Cortex of kidney (tissue), 1 donor: ENCODE results near the gene GALNT10.

Experiments used
- DNase-seq: peaks from one replicate; lab custom pipeline; 2025; lab: John Stamatoyannopoulos, UW

Gene GALNT10

DNA sequence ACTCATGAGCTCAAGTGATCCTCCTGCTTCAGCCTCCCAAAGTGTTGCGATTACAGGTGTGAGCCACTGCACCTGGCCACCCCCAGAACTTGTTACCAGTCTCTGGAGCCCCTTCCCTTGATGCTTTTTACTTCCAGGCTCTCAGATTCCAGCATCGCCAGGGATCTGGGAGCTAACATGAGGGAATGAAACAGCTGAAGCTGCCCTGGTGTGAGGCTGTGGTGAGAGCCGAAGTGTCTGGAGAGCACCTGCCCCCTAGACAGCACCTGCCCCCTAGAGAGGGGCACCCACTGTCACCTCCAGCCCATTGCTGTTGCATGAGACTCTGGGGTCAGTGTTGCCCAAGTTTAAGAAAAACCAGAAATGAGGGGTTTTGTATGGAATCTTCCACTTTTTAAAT, 131.0 kb downstream of the GALNT10 start:
- DNase-seq = no peak

DNA sequence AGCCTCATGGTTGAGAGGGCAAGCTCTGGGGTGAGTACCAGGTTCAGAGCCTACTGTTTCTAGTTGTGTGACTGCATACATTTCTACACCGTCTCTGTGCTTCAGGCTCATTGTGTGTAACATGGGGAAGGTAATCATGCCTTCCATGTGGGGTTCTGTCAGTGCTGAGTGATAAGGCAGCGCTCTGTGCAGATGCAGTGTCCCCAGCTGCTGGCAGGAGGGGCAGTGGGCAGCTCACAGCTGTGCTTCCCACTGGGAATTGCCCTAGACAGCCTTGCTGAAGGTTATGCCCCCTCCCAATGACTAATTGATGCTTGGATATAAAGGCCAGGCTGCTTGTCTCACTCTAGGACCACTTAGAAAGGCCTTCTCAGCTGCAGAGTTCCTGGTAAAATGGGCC, 133.5 kb downstream of the GALNT10 start:
- no peak for DNase-seq

DNA sequence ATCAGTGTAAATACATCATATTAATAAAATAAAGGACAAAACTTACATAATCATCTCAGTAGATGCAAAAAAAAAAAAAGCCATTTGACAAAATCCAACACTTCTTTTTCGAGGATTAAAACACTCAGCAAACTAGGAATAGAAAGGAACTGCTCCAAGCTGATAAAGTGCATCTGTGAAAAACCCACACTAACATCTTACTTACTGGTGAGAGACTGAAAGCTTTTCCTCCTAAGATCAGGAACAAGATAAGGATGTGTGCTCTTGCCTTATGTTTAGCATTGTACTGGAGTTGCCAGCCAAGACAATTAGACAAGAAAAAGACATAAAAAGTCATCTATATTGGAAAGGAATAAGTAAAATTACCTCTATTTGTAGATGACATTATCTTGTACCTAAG, 135.0 kb downstream of the GALNT10 start:
- DNase-seq = no peak

DNA sequence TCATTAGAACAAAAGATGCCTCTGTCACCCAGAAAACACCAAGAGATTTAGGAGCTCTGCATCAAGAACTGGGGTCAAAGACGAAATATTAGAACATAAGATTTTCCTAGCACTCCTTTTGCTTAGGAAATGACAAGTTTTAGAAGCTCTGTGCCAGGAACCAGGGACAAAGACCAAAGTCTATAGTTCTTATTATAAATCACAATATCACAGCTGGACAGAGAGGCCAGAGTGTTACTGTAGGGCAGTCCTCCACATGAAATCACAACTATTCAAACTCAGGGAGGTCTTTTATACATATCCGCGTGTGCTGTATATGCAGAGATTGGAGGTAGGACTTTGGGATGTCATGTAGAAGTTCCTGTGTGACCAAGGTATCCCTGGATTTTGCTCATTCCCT, 138.5 kb downstream of the GALNT10 start:
- DNase-seq = no peak

DNA sequence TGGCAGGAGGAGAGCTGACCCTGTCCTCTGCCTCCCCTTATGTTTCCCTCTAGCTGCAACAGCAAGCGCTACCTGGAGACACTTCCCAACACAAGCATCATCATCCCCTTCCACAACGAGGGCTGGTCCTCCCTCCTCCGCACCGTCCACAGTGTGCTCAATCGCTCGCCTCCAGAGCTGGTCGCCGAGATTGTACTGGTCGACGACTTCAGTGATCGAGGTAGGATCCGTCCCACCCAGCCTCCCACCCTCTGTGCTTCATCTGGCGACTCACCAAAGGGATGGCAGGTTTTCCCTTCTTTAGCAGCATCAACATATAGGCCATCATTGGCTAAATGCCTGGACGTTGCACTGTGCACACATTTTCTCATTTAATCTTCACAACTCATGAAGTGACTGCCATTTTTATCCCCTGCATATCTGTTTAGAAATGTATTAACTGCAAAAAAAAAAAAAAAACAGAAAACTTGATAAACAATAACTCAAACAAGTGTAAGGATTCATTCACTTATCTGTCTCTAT, 139.0 kb downstream of the GALNT10 start:
- DNase-seq = no peak

DNA sequence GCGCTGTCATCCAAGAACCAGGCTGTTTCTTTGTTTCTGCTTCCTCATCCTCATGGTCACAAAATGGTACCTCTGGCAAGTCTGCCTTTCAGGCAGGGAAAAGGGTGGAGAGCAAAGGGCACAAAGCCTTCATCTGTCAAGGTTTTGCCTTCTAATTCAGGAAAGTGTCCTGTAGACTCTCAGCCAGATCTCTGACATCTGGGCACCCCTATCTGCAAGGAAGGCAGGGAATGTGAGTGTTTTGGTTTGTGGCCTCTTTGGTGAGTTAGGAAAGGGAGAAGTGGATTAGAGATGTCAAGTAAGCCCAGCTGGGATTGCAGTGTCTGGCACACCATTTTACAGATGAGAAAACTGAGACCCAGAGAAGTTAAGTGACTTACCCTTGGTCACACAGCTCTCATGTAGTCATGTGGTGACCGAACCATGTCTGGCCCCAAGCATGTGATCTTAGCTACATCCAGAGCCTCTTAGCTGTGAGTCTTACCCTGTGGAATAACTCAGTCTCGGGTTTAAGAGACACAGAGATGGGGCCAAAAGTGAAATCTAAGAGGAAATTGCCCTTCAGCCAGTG, 139.6 kb downstream of the GALNT10 start:
- no peak for DNase-seq

DNA sequence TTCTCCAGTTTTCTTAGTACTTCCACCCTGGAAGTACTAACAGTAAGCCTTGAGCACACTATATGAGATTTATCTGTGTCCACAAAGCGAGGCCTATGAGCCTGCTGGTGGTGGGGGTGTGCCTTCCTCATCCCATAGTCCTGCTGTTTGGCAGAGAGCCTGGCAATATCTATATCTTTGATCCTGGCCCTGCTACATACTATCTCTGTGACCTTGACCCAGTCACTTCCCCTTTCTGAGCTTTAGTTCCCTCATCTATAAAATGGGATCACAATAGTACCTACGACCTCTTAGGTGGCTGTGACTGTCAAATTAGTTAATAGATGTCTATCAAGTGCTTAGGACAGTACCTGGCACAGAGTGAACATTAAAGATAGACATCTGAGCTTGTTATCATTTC, 140.7 kb downstream of the GALNT10 start:
- DNase-seq = no peak

DNA sequence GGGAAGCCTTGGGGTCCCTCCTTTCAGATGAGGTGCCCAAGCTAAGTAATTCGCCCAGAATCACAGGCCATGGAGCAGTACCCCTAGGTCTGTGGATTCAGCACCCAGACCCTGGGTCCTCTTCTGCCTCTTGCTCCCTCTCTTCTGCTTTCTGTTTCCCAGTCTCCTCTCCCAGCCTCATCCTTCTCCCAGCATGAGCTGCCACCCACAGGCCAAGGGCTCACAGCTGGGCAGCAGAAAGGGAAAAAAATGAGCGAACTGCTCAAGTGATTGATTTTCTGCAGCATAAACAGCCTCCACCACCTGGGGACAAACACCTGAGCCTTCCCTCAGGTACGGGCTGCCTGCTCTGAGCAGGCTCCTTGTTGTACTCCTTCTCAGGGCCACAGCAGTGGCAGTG, 141.4 kb downstream of the GALNT10 start:
- DNase-seq = no peak

DNA sequence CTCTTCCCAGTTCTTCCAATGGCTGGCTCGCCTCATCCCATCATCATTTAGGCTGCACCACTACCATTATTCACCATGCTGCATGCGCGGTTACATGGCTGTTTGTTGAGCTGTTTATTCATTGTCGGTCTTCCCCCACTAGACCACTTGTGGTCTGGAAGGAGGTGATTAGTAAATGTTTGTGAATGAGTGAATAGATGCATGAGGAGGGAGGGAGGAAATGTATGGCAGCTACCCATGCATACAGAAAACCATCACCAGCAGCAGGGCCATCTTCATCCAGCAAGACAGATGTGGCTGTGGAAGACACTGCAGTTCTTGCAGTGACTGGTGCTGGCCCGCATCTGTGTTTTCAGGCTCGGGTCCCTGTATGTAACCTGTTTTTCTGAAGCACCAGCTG, 141.9 kb downstream of the GALNT10 start:
- DNase-seq = no peak

DNA sequence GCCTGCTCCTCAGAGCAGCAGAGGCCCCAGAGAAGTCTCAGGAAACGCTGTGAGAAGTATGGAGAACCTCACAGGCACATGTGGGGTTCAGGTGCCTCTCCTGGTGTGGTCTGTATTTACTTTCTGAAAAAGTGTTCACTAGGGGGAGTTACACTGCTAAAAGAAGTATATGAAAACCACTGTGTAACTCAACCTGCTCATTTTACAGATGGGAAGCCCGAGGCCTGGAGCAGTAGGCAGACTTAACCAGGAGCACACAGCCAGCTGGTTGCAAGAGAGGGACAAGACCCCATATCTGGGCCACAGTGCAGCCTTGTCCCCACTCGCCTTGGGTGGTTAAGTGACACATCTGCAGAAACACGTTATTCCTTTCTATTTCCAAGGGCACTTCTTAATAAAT, 142.5 kb downstream of the GALNT10 start:
- DNase-seq = no peak

DNA sequence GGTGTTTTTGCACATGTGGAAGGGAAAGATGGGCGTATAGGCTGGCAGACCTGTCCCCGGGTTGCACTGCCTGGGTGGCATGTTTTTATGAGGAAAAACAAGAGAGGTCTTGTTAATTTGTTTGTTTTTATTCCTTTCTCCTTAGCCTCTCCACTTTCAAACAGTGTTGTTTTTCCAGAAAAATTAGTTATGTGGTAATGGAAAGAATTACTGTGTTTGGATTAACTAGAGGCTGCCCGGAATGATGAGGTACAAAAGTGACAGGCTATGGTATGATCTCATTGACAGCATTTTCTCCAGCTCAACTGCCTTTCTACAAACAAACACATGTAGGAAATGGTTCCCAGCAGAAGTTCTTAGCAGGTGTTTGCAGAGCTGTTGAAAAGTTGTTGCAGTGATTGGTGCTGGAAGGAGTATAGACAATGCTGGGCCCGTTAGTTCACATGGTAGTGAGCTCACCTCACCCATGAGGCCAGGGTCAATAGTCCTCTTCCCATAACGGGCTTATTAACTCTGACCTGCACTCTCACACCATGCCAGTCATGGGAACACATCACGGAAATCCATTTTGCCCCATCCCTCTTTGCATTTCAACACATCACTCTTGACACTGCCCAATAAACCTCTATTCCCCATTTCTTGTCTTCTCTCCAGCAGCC, 144.0 kb downstream of the GALNT10 start:
- no peak for DNase-seq

DNA sequence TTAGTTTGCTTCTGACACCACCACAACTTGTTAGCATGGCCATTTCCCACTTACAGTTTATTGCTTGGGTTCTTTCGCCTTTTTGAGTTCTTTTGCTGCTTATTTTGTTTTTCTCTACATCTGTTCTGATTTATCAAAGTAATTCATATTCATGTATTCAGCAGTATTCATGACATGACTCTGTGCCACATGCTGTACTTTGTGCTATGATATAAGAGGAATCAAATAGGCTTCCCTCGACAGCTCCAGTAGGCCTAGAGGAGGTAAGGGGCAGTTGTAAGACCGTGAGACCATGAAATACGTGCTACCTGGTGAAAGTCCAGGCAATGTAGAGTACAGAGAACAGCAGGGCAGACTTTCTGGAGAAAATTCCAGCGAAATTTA, 144.5 kb downstream of the GALNT10 start:
- DNase-seq = no peak

DNA sequence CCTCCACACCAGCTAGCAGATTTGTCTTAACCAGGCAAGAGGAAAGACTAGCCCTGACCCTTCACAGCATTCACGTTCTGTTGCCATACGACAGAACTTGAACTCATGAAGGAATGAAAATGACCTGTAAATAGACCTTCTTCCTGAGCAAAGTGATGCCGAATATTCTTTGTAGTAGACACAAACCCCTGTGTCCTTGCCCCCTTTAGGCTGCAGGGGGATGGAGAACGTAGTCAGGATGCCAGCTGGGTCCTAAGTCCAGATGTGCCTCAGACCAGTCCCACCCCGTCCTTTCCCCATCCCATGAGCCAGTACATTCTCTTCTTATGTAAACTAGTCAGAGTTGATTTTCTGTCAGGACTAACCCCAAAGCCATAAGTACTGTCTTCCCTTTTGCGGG, 151.1 kb downstream of the GALNT10 start:
- no peak for DNase-seq

DNA sequence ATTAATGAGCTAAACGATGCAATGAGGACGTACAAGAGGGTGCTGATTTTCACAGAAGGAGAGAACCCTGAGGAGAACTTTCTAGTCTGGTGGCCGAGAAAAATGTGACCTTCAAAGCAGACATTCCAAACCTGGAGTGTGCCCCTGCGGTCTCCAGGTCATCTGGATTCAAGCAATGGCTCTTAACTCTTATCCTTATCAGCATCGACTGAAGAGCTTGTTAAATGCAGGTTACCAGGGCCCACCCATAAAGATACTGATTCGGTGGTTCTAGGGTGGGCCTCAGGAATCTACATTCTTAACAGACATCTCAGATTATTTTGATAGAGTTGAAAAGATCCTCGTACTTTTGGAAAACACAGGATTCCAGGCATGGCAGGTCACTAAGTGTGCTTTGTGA, 151.7 kb downstream of the GALNT10 start:
- DNase-seq = no peak

DNA sequence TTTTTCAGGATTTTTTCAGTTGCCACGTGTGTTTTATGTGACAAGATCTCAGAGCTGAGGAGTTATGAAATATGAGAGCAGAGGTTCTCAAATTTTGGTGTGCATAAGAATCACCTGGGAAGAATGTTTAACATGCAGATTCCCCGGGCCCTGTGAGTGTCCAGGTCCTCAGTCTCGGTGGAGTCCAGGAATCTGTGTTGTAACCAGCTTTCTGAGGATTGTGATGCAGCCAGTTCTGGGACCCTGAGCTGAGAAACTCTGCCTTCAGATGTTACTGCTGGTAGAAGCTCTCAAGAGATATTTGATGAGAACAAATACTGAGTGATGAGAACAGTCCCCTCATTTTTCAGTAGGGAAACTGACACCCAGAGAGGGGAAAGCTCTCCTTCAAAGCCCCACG, 152.4 kb downstream of the GALNT10 start:
- DNase-seq = no peak

DNA sequence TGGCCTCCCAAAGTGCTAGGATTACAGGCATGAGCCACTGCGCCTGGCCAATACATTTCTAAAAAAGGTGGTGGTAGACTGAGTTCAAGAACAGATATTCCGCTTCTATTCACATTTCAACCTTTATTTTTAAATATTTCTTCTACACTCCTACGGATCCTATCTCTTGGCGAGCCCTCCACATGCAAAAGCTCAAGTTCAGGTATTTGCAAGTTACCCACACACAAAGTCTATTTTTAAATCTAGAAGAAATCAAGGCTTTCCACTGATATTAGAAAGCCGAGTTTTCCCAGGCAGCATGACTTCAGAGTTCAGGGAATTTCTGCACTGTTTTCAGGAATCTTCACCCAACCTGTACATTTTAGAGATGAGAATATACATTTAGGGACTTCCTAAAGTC, 153.9 kb downstream of the GALNT10 start:
- DNase-seq = no peak

DNA sequence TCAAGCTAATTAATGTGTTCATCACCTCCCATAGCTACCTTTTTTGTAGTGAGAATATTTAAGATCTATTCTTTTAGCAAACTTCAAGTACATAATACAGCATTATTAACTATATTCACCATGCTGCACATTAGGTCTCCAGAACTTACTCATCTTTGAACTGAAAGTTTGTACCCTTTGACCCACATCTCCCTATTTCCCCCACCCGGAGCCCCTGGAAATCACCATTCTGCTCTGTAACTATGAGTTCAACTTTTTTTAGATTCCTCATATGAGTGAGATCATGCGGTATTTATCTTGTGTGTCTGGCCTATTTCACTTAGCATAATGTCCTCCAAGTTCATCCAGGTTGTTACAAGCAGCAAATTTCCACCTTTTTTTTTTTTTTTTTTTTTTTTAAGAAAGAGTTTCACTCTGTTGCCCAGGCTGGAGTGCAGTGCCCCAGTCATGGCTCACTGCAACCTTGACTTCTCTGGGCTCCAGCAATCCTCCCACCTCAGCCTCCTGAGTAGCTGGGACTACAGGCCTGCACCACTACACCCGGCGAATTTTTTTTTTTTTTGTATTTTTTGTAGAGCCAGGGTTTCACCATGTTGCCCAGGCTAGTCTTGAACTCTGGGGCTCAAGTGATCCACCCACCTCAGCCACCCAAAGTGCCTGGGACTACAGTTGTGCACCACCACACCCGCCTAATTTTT, 154.9 kb downstream of the GALNT10 start:
- DNase-seq = no peak

DNA sequence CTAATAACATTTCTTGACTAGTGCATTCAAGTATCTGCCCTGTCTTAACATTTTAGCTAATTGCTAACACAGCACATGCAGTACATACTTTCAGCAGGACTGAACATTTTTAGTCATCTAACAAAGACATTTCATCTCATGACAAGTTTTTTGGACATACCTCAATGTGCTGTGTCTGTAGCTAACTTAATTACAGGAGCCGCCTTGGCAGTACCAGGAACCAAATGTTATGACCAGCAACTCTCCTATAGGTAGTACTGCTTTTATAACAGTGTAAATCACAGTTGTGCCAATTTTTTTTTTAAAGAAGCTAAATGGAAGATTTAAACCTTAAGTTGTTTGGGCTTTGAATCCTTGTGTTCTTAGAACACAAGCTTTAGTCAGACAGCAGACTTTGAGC, 155.9 kb downstream of the GALNT10 start:
- no peak for DNase-seq

DNA sequence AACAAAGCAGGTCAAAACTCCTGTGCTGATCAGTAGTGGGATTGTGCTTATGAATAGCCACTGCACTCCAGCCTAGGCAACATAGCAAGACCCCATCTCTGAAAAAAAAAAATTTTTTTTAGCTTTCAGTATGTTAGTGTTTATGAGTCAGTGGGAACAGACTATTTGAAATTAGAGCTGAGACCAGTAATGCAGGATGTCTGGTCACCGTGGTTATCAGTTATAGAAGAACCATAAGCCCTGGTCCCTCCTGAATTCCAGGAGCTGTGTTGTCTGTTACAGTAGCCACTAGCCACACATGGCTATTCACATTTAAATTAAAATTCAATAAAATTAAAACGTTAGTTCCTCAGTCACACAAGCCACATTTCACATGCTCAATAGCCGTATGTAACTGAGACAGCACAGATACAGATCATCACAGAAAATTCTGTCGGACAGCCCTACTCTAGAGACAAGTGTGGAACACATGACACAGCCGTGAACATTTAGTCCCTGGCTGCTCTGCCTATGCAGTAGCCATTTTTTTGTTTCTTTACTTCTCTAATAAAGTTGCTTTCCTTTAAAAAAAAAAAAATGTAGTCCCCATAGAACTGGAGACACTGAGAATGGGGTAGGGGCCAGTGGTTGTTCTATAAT, 159.2 kb downstream of the GALNT10 start:
- DNase-seq = no peak

DNA sequence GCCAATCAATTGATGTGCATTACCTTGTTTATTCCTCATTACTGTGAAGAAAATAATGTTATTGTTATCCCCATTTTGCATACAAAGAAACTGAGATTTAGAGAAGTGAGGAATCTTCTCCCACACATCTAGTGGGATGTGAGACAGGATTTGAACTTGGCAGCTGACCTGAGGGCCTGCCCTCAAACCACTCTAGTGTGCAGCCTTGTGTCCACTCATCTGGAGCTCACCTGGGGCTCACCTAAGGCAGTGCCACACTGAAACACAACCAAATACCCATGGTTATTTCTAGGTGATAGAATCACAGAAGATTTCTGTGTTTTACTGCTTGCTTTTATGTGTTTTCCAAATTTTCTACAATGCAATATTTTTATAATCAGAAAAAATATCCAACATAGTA, 160.6 kb downstream of the GALNT10 start:
- DNase-seq = no peak

DNA sequence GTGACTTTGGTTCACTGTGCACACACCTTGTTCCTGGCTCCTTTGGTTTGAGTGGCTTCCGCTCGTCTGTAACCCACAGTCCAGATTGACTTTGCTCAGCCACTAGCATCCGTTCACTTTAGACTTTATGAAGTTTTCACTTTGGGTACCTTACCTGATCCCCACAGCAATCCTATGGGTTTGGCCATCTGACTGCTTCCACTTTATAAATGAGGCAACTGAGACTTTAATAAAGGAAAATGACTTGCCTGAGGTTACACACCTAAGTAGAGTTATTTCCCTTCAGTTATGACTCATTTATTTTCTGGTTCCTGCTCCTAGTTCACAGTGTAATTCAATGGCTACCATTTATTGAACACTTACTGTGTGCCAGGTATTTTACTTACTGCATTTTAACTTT, 161.0 kb downstream of the GALNT10 start:
- DNase-seq = no peak

DNA sequence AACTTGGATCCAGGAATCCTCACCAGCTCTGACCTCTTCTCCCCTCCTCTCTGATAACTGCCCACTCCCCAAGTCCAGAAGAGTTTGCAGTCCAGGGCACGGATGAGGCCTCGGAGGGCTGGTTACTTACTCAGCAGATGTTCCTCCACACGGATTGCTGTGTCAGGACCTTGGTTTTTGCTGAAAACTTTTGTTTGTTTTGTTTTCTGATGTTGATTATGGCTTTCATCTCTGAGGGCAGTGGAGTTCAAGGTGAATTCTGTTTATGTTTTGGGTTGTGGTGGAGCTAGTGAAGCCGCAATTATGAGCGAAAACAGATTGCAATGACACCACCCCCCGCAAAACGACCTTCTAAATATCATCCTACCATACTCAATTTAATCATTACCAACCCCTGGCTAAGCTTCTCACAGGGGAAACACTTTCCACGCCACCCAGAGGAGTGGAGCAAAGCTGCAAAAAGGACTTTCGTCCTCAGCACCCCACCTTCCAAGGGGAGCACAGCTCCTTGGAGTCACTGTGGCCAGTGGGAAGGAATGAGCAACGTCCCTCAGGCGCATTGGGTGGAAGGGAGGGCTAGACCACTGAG, 162.5 kb downstream of the GALNT10 start:
- DNase-seq = no peak
